DND-41 (cell line): ENCODE data around the gene ITSN1.

Experiments
- ATAC-seq: fragments of 200-7000 bp; cut with Tn5 transposase; 3 replicates; pipeline ENCODE4 v1.9.1; 2021; ENCODE audit warnings: low read depth; ENCODE audit not compliant: insufficient read depth
- DNase-seq: peaks from one replicate; pipeline ENCODE4 v3.0.0-alpha.2; 2020
- H2AFZ ChIP-seq: 2 replicates; pipeline ENCODE4 v1.6.0; 2012; ENCODE audit warnings: low read depth, low read length
- H3K27ac ChIP-seq: 2 replicates; pipeline ENCODE4 v1.5.1; 2012; ENCODE audit warnings: low read length, inconsistent platforms
- H3K27me3 ChIP-seq: fragments of 200-600 bp; sonication (generic); 2 replicates; pipeline ENCODE4 v1.6.0; 2012; ENCODE audit warnings: low read length, mild to moderate bottlenecking, inconsistent platforms; ENCODE audit not compliant: insufficient read depth, poor library complexity
- H3K36me3 ChIP-seq: 2 replicates; pipeline ENCODE4 v1.5.1; 2012; ENCODE audit warnings: low read length, inconsistent platforms; ENCODE audit not compliant: insufficient read depth
- H3K4me1 ChIP-seq: 2 replicates; pipeline ENCODE4 v1.5.1; 2012; ENCODE audit warnings: mild to moderate bottlenecking, low read length; ENCODE audit not compliant: insufficient read depth
- H3K4me2 ChIP-seq: 2 replicates; pipeline ENCODE4 v1.6.0; 2012; ENCODE audit warnings: mild to moderate bottlenecking, moderate library complexity, low read length, inconsistent platforms; ENCODE audit not compliant: insufficient read depth
- H3K4me3 ChIP-seq, 2 experiments: fragments of 200-600 bp in 1 of 2; shearing (Covaris generic) in 1 of 2; 2 replicates each; pipeline ENCODE4 v1.5.1; 2012 to 2016; ENCODE audit warnings: inconsistent platforms in 2 of 2, low read length in 2 of 2, mild to moderate bottlenecking in 2 of 2, low read depth in 1 of 2, moderate library complexity in 1 of 2
- H3K79me2 ChIP-seq: 2 replicates; pipeline ENCODE4 v1.6.0; 2012; ENCODE audit warnings: low read length, inconsistent platforms; ENCODE audit not compliant: insufficient read depth
- H3K9ac ChIP-seq: 2 replicates; pipeline ENCODE4 v1.6.0; 2012; ENCODE audit warnings: low read depth, mild to moderate bottlenecking, inconsistent platforms, low read length, moderate library complexity
- H3K9me3 ChIP-seq: 2 replicates; pipeline ENCODE4 v1.5.1; 2012; ENCODE audit warnings: low read length, moderate library complexity, mild to moderate bottlenecking, inconsistent platforms; ENCODE audit not compliant: insufficient read depth, severe bottlenecking
- H4K20me1 ChIP-seq: 2 replicates; pipeline ENCODE4 v1.6.0; 2012; ENCODE audit warnings: low read length; ENCODE audit not compliant: insufficient read depth
- EZH2 ChIP-seq: IDR thresholded peaks from 3 replicates; pipeline ENCODE4 v1.6.1; 2012; ENCODE audit warnings: borderline replicate concordance, low read depth, mild to moderate bottlenecking, moderate library complexity, low read length, inconsistent platforms; ENCODE audit not compliant: severe bottlenecking
- TF ChIP-seq, protein P1 (sequence below): IDR thresholded peaks from 2 replicates; pipeline ENCODE4 v1.5.1; 2012; ENCODE audit warnings: borderline replicate concordance, low read length, moderate library complexity, mild to moderate bottlenecking; ENCODE audit not compliant: poor library complexity, severe bottlenecking; ENCODE audit errors: extremely low read depth

Gene ITSN1

DNA sequence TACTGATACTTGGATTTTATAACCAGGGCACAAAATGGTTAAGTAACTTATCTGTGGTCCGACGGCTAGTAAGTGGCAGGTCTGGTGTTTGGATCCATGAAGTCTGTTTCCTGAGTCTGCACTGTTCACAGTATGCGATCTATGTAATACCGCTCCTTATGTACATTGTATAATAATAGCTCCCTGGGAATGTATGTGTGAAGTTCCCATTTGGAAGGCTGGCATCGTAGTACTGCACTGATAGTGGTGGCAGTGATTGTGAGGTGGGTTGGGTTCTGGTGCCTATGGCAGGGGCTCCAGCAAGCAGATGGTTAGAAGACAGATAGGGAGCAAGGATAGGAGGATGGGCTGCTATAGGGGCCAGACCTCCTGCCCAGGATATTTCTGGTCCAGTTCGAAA is 25.3 kb downstream of the ITSN1 start:
- Histone ChIP-seq H3K27ac (no peak overlapping the region), H2AFZ (no peak overlapping the region), H3K27me3 (no peaks in the 10 kb centered on the region), H3K36me3 (no peaks in the 10 kb centered on the region), H3K9ac (no peak overlapping the region), H3K79me2 (peaks cover 13% of the 10 kb centered on the region), H3K9me3 (no peaks in the 10 kb centered on the region), H3K4me1 (no peaks in the 10 kb centered on the region), H3K4me2 (no peak overlapping the region), H4K20me1 (peaks cover 3% of the 10 kb centered on the region; the same call in 1 of the 2 replicates), H3K4me3 (no peak overlapping the region)
- DNase-seq, result no peak
- TF ChIP-seq, protein P1, sequence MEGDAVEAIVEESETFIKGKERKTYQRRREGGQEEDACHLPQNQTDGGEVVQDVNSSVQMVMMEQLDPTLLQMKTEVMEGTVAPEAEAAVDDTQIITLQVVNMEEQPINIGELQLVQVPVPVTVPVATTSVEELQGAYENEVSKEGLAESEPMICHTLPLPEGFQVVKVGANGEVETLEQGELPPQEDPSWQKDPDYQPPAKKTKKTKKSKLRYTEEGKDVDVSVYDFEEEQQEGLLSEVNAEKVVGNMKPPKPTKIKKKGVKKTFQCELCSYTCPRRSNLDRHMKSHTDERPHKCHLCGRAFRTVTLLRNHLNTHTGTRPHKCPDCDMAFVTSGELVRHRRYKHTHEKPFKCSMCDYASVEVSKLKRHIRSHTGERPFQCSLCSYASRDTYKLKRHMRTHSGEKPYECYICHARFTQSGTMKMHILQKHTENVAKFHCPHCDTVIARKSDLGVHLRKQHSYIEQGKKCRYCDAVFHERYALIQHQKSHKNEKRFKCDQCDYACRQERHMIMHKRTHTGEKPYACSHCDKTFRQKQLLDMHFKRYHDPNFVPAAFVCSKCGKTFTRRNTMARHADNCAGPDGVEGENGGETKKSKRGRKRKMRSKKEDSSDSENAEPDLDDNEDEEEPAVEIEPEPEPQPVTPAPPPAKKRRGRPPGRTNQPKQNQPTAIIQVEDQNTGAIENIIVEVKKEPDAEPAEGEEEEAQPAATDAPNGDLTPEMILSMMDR, result no peak
- TF ChIP-seq EZH2, result no peak
- ATAC-seq, result no peak

DNA sequence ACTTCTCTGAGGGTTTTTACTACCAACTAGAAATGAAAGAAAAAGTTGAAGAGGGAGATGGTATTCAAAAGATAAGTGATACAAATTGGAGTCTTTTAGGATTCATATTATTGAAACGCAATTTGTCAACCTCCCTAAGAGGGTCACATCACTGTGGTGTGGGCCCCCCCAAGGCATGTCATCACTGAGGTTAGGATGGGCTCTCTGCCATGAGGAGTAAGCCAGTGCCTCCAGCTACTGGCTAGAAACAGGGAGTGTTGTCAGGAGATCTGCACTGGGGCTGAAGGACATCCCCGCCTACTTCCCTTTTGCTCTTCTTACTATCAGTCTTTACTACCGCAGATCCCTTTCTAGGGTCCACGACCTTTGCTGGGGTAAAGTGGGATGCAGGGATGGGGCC is 25.9 kb downstream of the ITSN1 start:
- Histone ChIP-seq H4K20me1 (peaks cover 3% of the 10 kb centered on the region; the same call in 1 of the 2 replicates), H3K4me3 (no peak overlapping the region), H3K9ac (no peak overlapping the region), H3K9me3 (no peaks in the 10 kb centered on the region), H3K36me3 (no peaks in the 10 kb centered on the region), H3K4me2 (no peak overlapping the region), H3K27me3 (no peaks in the 10 kb centered on the region), H3K4me1 (no peaks in the 10 kb centered on the region), H3K27ac (no peak overlapping the region), H3K79me2 (peaks cover 13% of the 10 kb centered on the region), H2AFZ (no peak overlapping the region)
- DNase-seq (no peak), ATAC-seq (no peak; the same call in 2 of the 3 replicates)
- no peak for TF ChIP-seq EZH2
- TF ChIP-seq, protein P1, result no peak

DNA sequence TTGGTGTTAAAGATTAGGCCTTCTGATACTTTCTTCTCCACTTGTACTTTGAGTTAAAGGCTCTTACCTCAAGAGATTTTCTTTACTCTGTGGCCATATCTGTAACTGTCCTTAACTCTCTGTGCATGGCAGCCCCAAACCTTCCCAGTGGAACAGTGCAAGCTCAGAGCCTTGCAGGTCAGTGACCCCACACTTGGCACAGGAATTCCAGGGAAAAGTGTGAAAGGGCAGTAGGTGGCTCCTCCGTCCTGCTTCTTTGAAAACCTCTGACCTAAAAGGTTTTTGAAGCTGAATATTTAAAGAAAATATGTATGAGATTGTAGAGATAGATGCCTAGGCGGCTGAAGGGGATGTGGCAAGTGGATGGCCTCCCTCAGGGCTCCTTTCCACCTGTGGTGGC is 26.3 kb downstream of the ITSN1 start:
- TF ChIP-seq, protein P1, result no peak
- no peak for TF ChIP-seq EZH2
- Histone ChIP-seq H4K20me1 (peaks cover 3% of the 10 kb centered on the region; the same call in 1 of the 2 replicates), H2AFZ (no peak overlapping the region), H3K36me3 (no peaks in the 10 kb centered on the region), H3K4me1 (no peaks in the 10 kb centered on the region), H3K27me3 (no peaks in the 10 kb centered on the region), H3K9me3 (no peaks in the 10 kb centered on the region), H3K27ac (no peak overlapping the region), H3K9ac (no peak overlapping the region), H3K4me3 (no peak overlapping the region), H3K79me2 (peaks cover 13% of the 10 kb centered on the region), H3K4me2 (no peak overlapping the region)
- no peak for ATAC-seq
- no peak for DNase-seq
